Small intestine (tissue), 7 donors: ENCODE results near the gene ZNF445. TPM values are rescaled to one million over a fixed set of nuclear protein-coding genes. Genes with fewer than 3 reads are reported as not detected.
"Not testable (repeated sequence)": the region's sequence is repeated elsewhere in the genome, so short reads cannot be mapped to it uniquely, and the experiment has no call there.

Source experiments
- DNase-seq, 2 donors: peaks; one replicate each; pipeline versions ENCODE4 v3.0.0 to v3.0.0-alpha.2; 2013
- FAIRE-seq: peaks from 2 replicates; lab custom pipeline; 2012; peaks lifted over from hg19 to GRCh38; lab: Jason Lieb, UNC
- H3K27ac ChIP-seq, 3 donors: one replicate each; pipeline ENCODE4 v1.5.1; 2013; ENCODE audit warnings: low read length in 2 of 3, mild to moderate bottlenecking in 2 of 3, control low read depth in 1 of 3, inconsistent platforms in 1 of 3, low read depth in 1 of 3, moderate library complexity in 1 of 3
- H3K27me3 ChIP-seq, 3 donors: one replicate each; pipeline ENCODE4 v1.6.1; 2013; ENCODE audit warnings: low read length in 3 of 3, inconsistent platforms in 1 of 3; ENCODE audit not compliant: control insufficient read depth in 3 of 3, insufficient read depth in 3 of 3
- H3K36me3 ChIP-seq, 3 donors: one replicate each; pipeline ENCODE4 v1.6.1; 2013; ENCODE audit warnings: low read length in 3 of 3, inconsistent platforms in 1 of 3, low read depth in 1 of 3, mild to moderate bottlenecking in 1 of 3, moderate library complexity in 1 of 3; ENCODE audit not compliant: control insufficient read depth in 3 of 3, insufficient read depth in 2 of 3
- H3K4me1 ChIP-seq, 3 donors: one replicate each; pipeline ENCODE4 v1.6.1; 2013; ENCODE audit warnings: low read length in 2 of 3, inconsistent platforms in 1 of 3, low read depth in 1 of 3, mild to moderate bottlenecking in 1 of 3, moderate library complexity in 1 of 3; ENCODE audit not compliant: control insufficient read depth in 3 of 3, insufficient read depth in 2 of 3
- H3K4me3 ChIP-seq, 3 donors: one replicate each; pipeline ENCODE4 v1.5.1; 2013; ENCODE audit warnings: low read length in 3 of 3, control low read depth in 1 of 3, inconsistent platforms in 1 of 3, low read depth in 1 of 3, mild to moderate bottlenecking in 1 of 3, moderate library complexity in 1 of 3
- H3K9me3 ChIP-seq, 2 donors: one replicate each; pipeline ENCODE4 v1.6.1; 2013; ENCODE audit warnings: low read depth in 1 of 2, low read length in 1 of 2; ENCODE audit not compliant: control insufficient read depth in 2 of 2, insufficient read depth in 1 of 2
- WGBS, 3 donors: extraction: QIAGEN DNeasy Blood & Tissue Kit; methylation state at CpG; one replicate each; pipeline ENCODE4 v1.1.7; 2013; 5-methylcytosine and 5-hydroxymethylcytosine counted together
- polyA plus RNA-seq, 4 donors: library from polyadenylated mRNA; stranded (reverse) in 3 of 4; unstranded in 1 of 4; fragments of 200-250 nt in 3 of 4; fragments of 120-200 nt in 1 of 4; gene quantifications; one replicate each; pipeline versions ENCODE4 v1.2.1 to v1.2.3, GENCODE V29; 2013
- donor health status: healthy with polysubstance abuse.
- donor health status: control.
- donor health status: control.
- donor health status: Bipolar disorder and iron deficiency.
- donor health status: healthy.

The ZNF445 gene
- polyA plus RNA-seq, 4 donors = 0.89 to 15.3 (median 2.7) TPM

GRCh38 chr3:44400771-44401170 lies 76.7 kb downstream of the ZNF445 start:
- FAIRE-seq (no peak), DNase-seq (no peak)
- no peaks in the 10 kb centered on the region for H3K4me1 ChIP-seq
- no peak overlapping the region for H3K27ac ChIP-seq
- no peaks in the 10 kb centered on the region for H3K9me3 ChIP-seq
- 67 to 77% (median 76%) methylated on average over 2 of the region's 2 CpGs for WGBS, 3 donors
- H3K27me3 ChIP-seq = no peaks in the 10 kb centered on the region
- peaks cover under 1 to 37% (median 2%) of the 10 kb centered on the region in 3 donors for H3K36me3 ChIP-seq
- no peak overlapping the region for H3K4me3 ChIP-seq

- H3K9me3 ChIP-seq = no peaks in the 10 kb centered on the region
- no peak overlapping the region for H3K4me3 ChIP-seq
- no peak overlapping the region for H3K27ac ChIP-seq
- FAIRE-seq = no peak
- DNase-seq = no peak
- WGBS, 3 donors = 81 to 89% (median 84%) methylated on average over 4 of the region's 4 CpGs
- no peaks in the 10 kb centered on the region for H3K27me3 ChIP-seq
- no peaks in the 10 kb centered on the region for H3K4me1 ChIP-seq
- peaks cover 0 to 28% (median 4%) of the 10 kb centered on the region in 3 donors for H3K36me3 ChIP-seq
Observed at GRCh38 chr3:44398853-44399252, 78.6 kb downstream of the ZNF445 start.

DNA sequence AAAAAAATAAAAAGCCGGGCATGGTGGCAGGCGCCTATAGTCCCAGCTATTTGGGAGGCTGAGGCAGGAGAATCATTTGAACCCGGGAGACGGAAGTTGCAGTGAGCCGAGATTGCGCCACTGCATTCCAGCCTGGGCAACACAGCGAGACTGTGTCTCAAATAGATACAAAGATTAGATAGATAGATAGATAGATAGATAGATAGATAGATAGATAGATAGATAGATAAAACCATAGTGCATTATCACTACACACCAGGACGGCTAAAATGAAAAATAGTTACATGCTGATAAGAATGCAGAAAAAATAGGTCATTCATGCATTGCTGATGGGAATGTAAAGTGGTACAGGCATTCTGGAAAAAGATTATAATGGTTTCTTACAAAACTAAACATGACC lies 79.2 kb downstream of the ZNF445 start:
- not testable (repeated sequence) for H3K27ac ChIP-seq, FAIRE-seq, H3K27me3 ChIP-seq, H3K9me3 ChIP-seq, H3K4me1 ChIP-seq, DNase-seq, H3K4me3 ChIP-seq
- H3K36me3 ChIP-seq = peaks cover 0 to 25% (median 4%) of the 10 kb centered on the region in 3 donors
- 92 to 94% (median 93%) methylated on average over 8 of the region's 8 CpGs for WGBS, 3 donors

GRCh38 chr3:44396200-44397171 lies 81.0 kb downstream of the ZNF445 start:
- Histone ChIP-seq H3K4me3 (no peak overlapping the region), H3K36me3 (peaks cover 0 to 15% (median 4%) of the 10 kb centered on the region in 3 donors), H3K4me1 (no peaks in the 10 kb centered on the region), H3K27ac (no peak overlapping the region), H3K27me3 (no peaks in the 10 kb centered on the region), H3K9me3 (no peaks in the 10 kb centered on the region)
- FAIRE-seq (no peak), DNase-seq (no peak)
- 92 to 98% (median 97%) methylated on average over 9 of the region's 9 CpGs for WGBS, 3 donors

GRCh38 chr3:44395714-44396113 lies 81.8 kb downstream of the ZNF445 start:
- no peak for FAIRE-seq
- no peak overlapping the region for H3K27ac ChIP-seq
- H3K4me1 ChIP-seq = no peaks in the 10 kb centered on the region
- no peak for DNase-seq
- H3K36me3 ChIP-seq = peaks cover 0 to 15% (median 4%) of the 10 kb centered on the region in 3 donors
- H3K9me3 ChIP-seq = no peaks in the 10 kb centered on the region
- no peak overlapping the region for H3K4me3 ChIP-seq
- H3K27me3 ChIP-seq = no peaks in the 10 kb centered on the region
- WGBS, 3 donors = 94 to 97% (median 95%) methylated on average over 9 of the region's 9 CpGs

DNA sequence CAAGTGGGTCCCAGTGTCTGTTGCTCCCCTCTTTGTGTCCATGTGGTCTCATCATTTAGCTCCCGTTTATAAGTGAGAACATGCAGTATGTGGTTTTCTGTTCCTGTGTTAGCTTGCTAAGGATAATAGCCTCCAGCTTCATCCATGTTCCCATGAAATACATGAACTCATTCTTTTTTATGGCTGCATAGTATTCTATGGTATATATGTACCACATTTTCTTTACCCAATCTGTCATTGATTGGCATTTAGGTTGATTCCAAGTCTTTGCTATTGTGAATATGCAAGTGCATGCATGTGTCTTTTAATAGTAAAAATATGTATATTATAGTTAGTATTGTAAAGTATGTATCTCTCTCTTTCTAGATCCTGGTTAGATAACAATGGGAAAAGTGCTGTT lies 85.0 kb downstream of the ZNF445 start:
- DNase-seq = no peak
- no peaks in the 10 kb centered on the region for H3K27me3 ChIP-seq
- no peaks in the 10 kb centered on the region for H3K4me1 ChIP-seq
- H3K27ac ChIP-seq = no peak overlapping the region
- 90 to 98% (median 95%) methylated on average over 1 of the region's 1 CpG for WGBS, 3 donors
- no peak for FAIRE-seq
- H3K36me3 ChIP-seq = peaks cover 0 to 11% (median 4%) of the 10 kb centered on the region in 3 donors
- H3K9me3 ChIP-seq = peaks cover 0 to 3% of the 10 kb centered on the region in 2 donors
- no peak overlapping the region for H3K4me3 ChIP-seq

DNA sequence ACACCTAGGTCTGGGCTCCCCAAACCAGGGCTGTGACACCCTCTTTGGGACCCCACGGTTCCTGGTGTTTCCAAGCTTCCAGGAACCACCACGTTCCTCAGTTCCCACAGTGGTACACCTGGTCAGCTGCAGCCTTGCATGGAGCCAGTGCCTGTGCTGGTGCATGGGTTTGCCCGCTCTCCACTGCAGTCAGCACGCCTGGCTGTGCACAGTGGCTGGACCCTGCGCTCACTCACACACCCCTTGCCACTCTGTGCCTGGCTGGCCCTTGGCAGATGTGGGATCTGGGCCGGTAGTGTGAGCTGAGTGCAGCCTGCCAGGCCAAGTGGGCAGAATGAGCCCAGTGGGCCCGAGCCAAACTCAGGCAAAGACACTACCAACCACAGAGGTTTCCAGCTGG lies 90.1 kb downstream of the ZNF445 start:
- peaks cover 0 to 15% (median 0%) of the 10 kb centered on the region in 3 donors for H3K36me3 ChIP-seq
- H3K9me3 ChIP-seq = peaks cover 0 to 20% of the 10 kb centered on the region in 2 donors
- FAIRE-seq = no peak
- H3K4me3 ChIP-seq = no peak overlapping the region
- WGBS, 3 donors = 93 to 97% (median 93%) methylated on average over 7 of the region's 7 CpGs
- H3K27me3 ChIP-seq = no peaks in the 10 kb centered on the region
- no peaks in the 10 kb centered on the region for H3K4me1 ChIP-seq
- H3K27ac ChIP-seq = no peak overlapping the region
- DNase-seq = no peak
